ENCODE results near the gene NFYC.
A peak's percentile ranks its signal among the peaks of the same experiment; 100 is the strongest.

Gene NFYC

DNA sequence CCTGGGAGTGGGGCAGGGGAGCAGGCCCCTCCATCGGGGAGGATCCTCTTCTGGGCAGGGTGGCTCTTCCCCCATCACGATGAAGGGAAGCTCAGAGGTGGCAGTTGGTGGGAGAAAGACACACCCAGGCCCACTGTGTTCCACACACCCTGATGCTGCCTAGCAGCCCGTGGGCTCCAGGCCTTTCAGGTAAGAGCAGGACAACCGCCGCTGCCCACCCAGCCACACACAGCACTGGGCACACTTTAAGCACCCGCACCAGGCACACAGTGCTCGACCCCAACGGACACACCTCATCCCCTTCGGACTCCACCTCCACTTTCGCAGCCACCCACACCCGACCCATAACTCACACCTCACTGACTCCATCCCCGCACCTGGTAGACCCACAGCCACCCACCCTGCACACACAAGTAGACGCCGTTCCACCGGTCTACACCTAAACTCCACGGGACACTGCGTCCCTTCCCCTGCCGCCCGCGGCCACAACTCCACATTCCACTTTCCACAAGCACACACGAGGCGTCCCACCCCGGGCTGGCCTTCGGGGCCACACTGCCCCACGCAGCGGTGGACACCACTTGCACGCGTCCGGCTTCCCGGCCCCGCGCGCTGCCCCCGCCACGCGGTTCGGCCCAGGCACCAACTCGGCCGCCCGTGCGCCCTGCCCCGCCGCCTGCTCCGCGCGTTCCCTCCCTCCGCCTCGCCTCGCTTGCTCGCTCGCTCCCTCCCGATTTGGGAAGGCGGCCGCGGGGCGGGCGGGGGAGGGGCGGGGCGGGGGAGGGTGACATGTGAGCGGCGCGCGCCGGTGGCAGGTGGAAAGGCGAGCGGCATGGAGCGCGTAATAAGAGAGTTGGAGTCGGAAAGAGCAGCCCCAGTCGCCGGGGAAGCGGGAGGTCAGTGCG is 91.7 kb downstream of the NFYC start, which contains the start of gene KCNQ4:
Gene KCNQ4, plus strand, starts transcription at position 787 of the 905 bp plus-strand sequence. CDS start 307 bp downstream, outside the sequence.
- peak; percentile 78 for DNase-seq

DNA sequence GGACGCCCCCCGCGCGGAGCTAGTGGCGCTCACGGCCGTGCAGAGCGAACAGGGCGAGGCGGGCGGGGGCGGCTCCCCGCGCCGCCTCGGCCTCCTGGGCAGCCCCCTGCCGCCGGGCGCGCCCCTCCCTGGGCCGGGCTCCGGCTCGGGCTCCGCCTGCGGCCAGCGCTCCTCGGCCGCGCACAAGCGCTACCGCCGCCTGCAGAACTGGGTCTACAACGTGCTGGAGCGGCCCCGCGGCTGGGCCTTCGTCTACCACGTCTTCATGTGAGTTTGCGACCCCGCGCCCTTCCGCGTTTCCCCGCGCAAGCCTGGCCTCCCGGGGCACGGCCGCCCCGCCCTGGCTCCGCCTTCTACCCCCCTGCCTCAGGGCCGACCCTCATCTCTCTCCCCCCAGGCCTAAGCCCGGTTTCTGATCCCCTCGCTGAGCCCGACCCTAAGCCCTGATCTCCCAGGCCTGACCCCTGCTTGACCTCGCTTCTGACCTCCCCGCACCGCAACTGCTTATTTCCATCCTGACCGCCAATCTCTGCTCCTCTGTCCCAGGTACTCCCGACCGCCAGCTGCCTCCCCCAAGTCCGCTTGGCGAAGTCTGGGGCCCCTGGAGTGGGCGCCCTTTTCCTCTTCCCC is 92.8 kb downstream of the NFYC start:
- no peak for DNase-seq

DNA sequence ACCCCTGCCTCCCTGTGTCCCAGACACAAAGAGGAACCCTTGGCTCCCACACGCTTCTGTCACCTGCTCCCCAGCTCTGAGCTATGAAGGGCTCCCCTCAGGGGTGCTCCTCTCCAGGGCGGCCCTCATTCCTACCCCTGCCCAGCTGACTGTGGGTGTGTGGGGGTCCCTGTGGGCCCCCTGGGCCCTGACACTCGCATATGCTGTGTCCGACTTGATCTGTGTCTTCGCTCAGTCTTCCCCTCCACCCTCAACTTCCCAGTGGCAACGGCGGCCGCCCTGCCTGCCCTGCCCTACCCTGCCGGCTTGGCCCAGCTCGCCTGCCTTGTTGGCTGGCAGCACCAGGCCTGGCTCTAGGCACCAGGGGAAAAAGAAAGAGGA is 93.3 kb downstream of the NFYC start:
- DNase-seq: no peak

DNA sequence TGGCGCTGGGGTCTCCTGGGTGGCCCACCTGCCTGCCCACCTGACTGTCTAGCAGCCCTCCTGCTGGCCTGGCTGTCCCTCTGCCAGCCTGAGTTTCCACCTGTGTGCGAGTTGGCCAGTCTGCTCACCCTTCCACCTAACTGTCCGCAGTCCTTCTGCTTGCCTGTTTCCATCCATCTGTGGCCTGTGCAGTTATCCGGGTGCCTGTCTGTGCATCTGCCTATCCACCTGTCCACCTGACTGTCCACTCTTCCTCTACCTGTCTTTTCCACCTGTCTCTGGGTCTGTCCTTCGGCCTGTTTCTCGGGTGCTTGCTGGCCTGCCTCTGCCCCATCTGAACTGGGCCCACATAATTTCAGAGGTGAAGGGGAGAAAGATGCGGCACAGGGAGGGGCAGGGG is 93.9 kb downstream of the NFYC start:
- DNase-seq: no peak

DNA sequence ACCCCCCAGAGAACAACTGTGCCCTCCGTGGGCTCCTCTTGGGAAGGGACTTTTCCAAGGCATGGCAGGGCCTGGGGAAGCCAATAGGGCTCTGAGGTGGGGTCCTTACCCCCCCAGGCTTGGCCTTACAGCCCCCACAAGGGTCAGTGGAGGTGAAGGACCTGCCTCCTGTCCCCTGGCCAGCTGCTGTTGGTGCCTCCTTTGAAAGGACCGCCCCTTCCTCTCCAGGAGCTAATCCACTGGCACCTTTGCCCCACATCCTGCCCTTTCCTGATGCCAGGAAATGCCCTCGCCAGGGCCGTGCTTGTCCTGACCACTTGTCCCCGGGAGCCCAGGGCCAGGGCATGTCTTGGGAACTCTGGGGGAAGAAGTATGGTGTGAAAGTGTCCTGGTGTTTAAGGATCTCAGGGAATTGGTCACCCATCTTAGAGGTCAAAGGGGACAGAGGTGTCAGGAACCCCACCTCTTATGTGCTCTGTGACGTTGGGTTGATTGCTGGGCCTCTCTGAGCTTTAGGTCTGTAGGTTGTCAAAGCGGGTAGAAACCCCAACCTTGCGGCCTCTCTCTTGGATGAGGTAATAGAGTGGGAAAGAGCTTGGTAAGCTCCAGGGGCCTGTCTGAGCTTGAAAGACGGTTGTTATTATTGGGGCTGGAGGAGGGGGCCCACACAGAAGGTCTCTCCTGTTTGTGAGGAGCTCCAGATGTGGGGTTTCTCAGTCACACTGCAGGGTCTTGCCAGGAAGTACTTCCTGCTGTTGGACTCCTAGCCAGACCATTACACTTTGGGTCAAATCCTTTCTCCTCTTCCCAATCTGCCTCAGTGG is 94.9 kb downstream of the NFYC start:
- no peak for DNase-seq

DNA sequence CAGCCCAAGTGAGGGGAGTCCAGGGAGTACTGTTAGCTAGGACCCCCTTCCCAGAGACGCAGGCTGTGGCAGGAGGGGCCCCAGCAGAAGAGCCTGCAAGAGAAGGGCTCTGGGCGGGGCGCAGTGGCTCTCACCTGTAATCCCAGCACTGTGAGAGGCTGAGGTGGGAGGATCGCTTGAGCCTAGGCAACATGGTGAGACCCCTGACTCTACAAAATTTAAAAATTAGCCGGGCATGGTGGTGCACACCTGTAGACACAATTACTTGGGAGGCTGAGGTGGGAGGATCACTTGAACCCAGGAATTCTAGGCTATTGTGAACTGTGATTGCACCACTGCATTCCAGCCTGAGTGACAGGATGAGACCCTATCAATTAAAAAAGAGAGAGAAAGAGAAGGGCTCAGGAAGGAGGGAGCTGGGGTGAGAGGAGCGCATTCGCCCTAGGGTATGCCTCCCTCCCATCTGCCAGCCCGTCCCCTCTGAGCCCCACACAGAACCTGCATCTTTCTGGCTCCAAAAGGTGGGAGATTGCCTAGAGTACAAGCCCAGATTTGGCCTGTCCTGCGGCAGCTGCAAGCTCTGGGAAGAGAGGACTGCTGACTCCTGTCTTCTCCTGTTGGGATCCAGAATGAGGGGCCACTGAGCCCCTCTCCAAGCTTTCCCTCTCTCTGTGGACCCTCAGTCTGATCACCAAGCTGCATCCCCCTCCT is 95.6 kb downstream of the NFYC start:
- peak; percentile 36 for DNase-seq

DNA sequence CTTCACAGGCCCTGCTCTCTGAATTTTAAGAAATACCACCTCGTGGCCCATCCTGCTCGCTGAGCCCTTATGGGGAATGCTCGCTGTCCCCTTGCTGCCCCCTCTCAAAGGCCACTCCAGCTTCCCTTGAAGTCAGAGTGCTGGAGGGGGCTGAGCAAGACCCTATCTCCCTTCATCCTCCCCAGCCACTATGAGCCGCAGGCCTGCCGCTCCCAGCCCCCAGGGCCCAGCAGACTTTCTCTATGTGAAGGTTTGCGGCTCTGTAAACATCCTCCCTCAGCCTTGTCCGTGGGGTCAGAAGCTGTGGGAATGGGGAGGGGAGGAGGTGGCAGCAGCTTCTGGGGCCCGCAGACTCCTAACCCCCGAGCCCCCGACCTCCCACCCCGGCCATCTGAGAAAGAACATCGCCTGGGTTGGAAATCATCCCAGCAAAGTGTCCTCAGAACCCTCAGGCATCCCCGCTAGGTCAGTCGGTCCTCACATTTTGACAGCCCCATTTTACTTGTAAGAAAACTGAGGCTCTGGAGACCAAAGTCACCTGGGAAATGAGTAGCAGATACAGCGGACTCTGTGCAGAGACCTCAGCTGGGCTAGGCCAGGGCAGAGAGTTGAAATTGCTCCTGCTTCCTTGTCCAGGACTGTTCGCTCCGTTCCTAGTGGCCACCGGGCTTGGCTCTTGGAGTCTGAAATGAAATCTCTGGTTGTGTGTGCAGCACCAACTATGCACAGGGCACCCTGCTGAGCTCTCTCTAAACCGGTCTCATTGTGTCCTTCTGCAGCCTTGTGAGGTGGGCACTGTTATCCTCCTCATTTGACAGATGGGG is 96.4 kb downstream of the NFYC start:
- DNase-seq: no peak

DNA sequence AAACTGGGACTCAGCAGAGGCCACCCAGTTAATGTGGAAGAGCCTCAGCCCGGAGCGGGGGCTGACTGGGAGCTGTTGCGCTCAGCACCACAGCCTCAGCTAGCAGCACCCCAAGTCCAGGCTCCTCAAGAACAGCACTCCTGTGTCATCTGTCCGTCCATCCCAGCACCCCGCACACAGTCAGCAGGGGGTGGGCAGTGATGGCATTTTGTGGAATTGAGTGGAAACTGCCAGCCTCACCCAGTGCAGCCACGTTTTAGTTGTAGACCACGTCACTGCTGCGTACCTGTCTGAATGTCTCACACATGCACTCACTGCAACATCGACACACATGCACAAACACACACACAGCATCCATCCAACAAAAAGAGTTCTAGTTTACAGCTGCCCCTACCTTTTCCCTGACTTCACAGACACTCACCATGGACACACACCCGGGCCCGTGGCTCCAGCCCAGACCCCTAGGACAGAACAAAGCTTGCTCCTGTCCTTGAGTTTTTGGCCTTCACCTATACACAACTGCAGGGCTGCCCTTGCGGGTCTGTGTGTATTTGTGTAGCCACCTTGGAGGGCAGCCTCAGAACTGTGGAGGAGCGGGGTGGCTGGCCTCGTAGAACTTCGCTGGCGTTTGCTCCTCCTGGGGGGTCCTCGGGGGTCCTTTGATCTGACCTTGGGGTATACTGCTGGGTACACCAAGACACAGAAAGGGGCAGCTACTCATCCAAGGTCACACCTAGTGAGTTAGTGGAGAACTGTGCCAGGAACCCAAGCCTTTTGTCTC is 97.2 kb downstream of the NFYC start:
- no peak for DNase-seq

DNA sequence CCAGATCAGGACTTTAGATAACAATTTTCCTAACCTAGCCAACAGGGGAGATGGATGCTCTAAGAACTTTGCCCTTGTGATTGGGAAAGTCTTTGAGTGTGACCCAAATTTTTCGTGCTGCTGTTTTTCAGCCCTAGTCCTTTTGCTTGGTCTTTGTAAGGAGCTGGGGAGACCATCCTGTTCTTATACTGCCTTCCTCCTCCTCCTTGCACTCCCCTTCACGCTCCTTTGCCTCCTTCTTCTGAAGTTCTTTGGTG is 97.8 kb downstream of the NFYC start:
- no peak for DNase-seq

DNA sequence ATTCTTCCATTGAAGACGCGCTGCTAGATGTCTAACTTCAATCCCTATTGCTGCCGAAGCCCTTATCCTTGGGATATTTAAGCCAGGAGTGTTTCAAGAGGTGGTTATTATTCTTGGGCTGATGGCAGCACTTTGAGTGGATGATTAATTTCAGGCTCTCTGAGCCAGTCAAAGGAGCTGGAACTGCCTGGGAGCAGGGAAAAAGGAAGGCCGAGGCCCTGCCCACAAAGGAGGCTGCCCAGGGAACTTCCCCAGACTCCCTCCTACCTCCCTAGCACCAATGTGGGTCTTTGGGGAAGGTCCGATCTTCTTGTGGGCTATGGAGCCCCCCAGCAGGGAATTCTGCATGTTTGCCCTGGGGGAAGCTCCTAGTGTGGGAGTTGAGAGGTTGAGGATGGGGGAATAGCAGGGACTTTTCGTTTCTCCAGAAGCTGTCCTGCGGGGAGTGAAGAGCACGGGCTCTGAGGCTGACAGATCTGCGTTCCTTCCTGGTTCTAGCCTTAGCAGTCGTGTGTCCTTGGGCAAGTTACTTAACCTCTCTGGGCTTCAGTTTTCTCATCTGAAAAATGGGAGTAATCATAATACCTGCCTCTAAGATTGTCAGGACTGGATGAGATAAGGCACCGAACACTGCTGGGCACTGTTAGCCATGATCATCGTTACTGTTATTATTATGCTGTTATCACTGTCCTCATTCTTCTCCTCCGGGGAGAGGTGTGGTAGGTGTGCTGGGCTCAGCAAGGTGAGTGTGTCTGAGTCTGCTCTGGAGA is 98.3 kb downstream of the NFYC start:
- DNase-seq: no peak

DNA sequence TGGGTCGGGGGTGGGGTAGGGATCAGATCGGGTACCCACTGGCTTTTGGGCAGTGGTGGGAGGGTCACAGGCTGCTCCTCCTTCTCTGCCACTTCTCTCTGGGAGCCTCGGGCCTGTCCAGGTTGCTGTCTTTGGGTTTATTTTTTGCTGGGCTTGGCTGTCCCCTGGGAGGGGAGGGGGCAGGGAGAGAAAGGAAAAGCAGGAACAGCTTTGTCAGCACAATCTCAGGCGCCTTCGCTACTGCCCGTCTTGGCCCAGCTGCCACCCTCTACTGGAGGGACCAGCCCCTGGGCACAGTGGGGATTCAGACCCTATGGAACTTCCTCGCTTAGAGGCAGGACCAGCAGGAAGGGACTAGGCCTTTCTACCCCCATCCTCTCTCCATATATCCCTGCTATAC is 100.5 kb downstream of the NFYC start:
- DNase-seq: no peak

DNA sequence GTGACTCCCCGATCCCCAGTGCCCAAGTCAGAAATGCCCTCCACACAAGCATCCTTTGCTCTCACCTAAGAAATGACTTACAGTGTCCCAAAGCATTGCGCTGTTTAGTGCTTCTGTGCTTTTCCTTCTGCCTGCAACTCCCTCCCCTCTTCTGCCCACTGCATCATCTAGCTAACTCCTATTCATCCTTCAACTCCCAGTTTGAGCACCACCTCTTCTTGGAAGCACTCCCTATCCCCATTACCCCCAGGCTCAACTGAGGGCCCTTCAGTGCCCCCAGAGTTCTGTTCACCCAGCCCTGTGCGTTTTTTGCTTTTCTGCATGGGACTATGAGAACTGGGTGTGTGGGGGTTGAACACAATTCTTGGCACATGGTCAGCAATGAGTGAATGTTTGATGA is 102.1 kb downstream of the NFYC start:
- no peak for DNase-seq

DNA sequence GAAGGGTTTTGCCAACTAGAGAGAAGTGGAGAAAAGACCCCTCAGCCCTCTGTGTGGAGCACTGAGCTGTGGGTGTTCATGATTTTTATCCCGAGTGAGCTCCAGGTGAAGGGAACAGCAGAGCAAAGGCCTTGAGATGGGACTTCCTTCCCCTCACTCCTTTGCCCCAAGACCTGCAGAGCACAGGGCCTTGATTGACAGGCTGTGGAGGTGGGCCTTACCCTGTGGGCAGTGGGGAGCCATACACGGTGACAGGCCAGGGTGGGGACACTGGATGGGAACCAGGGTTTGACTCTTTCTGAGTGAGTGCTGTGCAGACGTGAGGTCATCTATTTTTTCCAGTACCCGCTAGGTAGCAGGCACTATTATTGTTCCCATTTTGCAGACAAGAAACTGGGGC is 102.5 kb downstream of the NFYC start:
- no peak for DNase-seq

DNA sequence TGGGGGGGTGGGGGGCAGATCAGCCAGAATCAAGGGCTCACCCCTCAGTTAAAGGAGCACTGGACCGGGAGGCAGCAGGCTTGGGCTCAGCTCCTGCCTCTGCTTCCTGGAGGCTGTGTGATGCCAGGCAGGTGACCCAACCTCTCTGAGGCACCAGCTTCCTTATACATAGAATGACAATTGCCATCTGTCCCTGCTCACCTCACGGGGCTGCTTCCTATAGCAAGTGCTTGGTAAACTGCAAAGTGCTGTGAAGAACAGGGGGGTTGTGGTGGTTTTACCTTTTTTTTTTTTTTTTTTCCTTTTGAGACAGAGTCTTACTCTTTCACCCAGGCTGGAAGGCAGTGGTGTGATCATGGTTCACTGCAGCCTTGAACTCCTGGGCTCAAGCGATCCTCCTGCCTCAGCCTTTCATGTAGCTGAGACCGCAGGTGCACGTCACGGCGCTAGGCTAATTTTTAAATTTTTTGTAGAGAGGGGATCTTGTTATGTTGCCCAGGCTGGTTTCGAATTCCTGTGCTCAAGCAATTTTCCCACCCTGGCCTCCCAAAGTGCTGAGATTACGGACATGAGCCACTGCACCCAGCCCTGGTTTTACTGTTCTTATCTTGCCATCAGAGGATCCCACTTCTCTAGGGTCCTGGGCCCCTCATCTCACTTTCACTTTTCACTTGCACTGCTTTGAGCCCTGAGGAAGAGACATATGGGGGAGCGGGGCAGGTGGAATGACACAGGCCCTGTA is 103.6 kb downstream of the NFYC start:
- DNase-seq: no peak

DNA sequence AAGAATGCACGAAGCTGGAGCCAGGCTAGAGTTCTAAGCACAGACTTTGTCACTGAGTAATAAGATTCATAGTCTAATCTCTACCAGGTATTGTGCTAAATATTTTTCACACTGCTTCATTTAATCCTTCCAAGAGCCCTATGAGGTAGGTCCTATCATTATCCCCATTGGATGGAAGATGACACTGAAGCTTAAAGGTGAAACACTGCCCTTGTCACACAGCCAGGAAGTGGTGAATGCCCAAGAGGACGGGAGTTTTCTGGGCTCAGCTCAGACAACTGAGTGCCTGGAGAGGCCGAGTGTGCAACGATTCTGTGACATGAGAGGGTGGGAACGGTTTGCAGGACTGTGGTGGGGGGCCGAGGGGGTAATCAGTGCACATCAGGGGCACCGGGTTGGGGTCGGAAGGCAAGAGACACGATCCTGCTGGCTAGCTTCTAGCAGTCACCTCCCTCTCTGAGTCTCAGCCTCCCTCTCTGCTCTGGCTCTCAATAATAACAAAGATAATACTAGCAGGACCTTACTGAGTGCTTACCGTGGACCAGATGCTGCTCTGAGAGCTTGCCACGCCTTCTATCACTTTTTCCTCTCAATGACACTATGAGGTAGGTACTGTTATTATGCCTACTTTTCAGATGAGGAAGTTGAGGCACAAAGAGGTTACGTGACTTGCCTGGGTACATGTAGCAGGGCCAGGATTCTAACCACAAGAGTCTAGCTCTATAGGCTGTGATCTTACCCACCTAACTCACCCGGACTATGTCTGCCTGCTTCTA is 104.5 kb downstream of the NFYC start:
- DNase-seq: no peak

DNA sequence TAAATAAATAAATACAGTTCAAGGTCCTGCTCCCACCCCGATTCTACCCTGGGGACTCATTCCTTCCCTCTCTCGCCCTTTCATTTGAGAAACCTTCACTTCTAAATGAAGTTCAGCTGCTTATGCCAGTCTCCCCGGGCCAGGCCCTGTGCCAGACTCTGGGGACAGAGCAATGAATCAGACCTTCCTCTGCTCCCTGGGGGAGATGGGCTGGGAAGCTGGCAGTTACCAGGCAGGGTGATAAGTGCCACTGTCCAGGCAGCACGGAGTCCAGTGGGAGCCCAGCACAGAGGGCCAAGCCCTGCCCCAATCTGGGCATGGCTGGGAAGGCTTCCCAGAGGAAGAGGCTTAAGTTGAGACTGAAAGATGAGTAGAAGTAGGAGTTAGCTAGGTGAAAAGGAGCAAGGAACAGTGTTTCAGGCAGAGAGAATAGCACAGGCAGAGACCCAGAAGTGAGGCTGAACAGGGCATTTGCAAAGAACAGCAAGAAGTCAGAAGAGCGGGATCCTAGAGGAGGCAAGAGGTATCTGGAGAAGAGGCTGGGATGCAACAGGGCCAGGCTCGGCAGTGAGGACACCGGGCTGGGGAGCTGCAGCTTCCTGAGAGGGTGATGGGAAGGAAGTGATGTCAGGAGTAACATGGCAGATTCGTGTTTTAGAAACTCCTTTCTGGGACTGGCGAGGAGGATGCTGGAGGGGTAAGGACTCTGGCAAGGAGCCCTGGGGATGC is 105.6 kb downstream of the NFYC start:
- no peak for DNase-seq

DNA sequence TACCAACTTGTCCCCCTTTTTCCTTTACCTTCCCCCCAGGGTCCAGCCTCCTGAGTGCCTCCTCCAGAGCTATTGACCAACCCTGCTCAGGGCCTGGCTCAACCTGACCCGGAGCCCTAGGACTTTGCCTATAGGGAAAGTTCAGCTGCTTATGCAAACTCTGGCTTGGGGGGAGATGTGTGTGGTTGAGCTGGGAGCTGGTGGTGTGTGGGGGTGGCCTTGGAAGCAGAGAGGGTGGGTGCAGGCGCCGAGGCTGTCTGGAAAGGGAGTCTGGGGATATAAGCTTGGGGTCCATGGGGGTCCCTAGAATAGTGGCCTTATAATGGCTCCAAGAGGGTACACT is 106.1 kb downstream of the NFYC start:
- DNase-seq: no peak
